H9 (cell line): ENCODE measurements around the gene CCDC192. TPM values are rescaled to one million over a fixed set of nuclear protein-coding genes. Genes with fewer than 3 reads are reported as not detected.

Experiments used
- DNase-seq: peaks from one replicate; pipeline ENCODE4 v3.0.0-alpha.2; 2017
- H2AFZ ChIP-seq: one replicate; pipeline ENCODE4 v1.6.1; 2013; ENCODE audit warnings: mild to moderate bottlenecking, low read length, control low read depth, moderate library complexity
- H2AK5ac ChIP-seq: 2 replicates; pipeline ENCODE4 v1.6.1; 2013; ENCODE audit warnings: low read length, control low read depth, mixed read lengths; ENCODE audit not compliant: insufficient read length
- H2BK120ac ChIP-seq: one replicate; pipeline ENCODE4 v1.6.1; 2013; ENCODE audit warnings: low read depth, mild to moderate bottlenecking, low read length, control low read depth, inconsistent platforms; ENCODE audit not compliant: poor library complexity, severe bottlenecking
- H2BK12ac ChIP-seq: 2 replicates; pipeline ENCODE4 v1.6.1; 2013; ENCODE audit warnings: low read length, control low read depth, mixed read lengths, low read depth; ENCODE audit not compliant: insufficient read length
- H2BK15ac ChIP-seq: 2 replicates; pipeline ENCODE4 v1.6.1; 2013; ENCODE audit warnings: low read depth, low read length, control low read depth
- H2BK20ac ChIP-seq: one replicate; pipeline ENCODE4 v1.6.1; 2013; ENCODE audit warnings: low read depth, mild to moderate bottlenecking, low read length, control low read depth, inconsistent platforms; ENCODE audit not compliant: poor library complexity, severe bottlenecking
- H2BK5ac ChIP-seq: 2 replicates; pipeline ENCODE4 v1.6.1; 2013; ENCODE audit warnings: low read length, control low read depth, mixed read lengths; ENCODE audit not compliant: insufficient read length
- H3K14ac ChIP-seq: 2 replicates; pipeline ENCODE4 v1.6.1; 2013; ENCODE audit warnings: low read length, control low read depth; ENCODE audit not compliant: insufficient read depth
- H3K18ac ChIP-seq: 2 replicates; pipeline ENCODE4 v1.6.1; 2013; ENCODE audit warnings: low read depth, mild to moderate bottlenecking, mixed read lengths, low read length, control low read depth; ENCODE audit not compliant: insufficient read length
- H3K23ac ChIP-seq: 2 replicates; pipeline ENCODE4 v1.6.1; 2013; ENCODE audit warnings: low read length, control low read depth, mixed read lengths, low read depth; ENCODE audit not compliant: insufficient read length
- H3K23me2 ChIP-seq: 2 replicates; pipeline ENCODE4 v1.6.1; 2013; ENCODE audit warnings: low read depth, mild to moderate bottlenecking, mixed read lengths, low read length, control low read depth; ENCODE audit not compliant: insufficient read length, poor library complexity, severe bottlenecking
- H3K27ac ChIP-seq: 2 replicates; pipeline ENCODE4 v1.5.1; 2013; ENCODE audit warnings: low read length, control low read depth, mixed read lengths, low read depth; ENCODE audit not compliant: insufficient read length
- H3K27me3 ChIP-seq: 2 replicates; pipeline ENCODE4 v1.6.1; 2013; ENCODE audit warnings: low read length, control low read depth, inconsistent platforms; ENCODE audit not compliant: insufficient read depth
- H3K4ac ChIP-seq: 2 replicates; pipeline ENCODE4 v1.6.1; 2013; ENCODE audit warnings: low read depth, mild to moderate bottlenecking, control low read depth, inconsistent platforms, low read length, moderate library complexity
- H3K4me1 ChIP-seq: 2 replicates; pipeline ENCODE4 v1.6.1; 2013; ENCODE audit warnings: low read length, control low read depth, inconsistent platforms; ENCODE audit not compliant: insufficient read depth
- H3K4me2 ChIP-seq: 2 replicates; pipeline ENCODE4 v1.6.1; 2013; ENCODE audit warnings: low read length, control low read depth, mixed read lengths; ENCODE audit not compliant: insufficient read length, insufficient read depth
- H3K56ac ChIP-seq: 2 replicates; pipeline ENCODE4 v1.6.1; 2013; ENCODE audit warnings: low read depth, mild to moderate bottlenecking, mixed read lengths, low read length, control low read depth; ENCODE audit not compliant: insufficient read length
- H3K79me1 ChIP-seq: 2 replicates; pipeline ENCODE4 v1.6.1; 2013; ENCODE audit warnings: low read depth, mild to moderate bottlenecking, moderate library complexity, low read length, control low read depth, inconsistent platforms; ENCODE audit not compliant: insufficient read depth, poor library complexity, severe bottlenecking
- H3K79me2 ChIP-seq: 2 replicates; pipeline ENCODE4 v1.6.1; 2013; ENCODE audit warnings: low read length, control low read depth, inconsistent platforms; ENCODE audit not compliant: insufficient read depth
- H3K9ac ChIP-seq: 2 replicates; pipeline ENCODE4 v1.6.1; 2013; ENCODE audit warnings: low read length, control low read depth, mixed read lengths; ENCODE audit not compliant: insufficient read length; ENCODE audit errors: extremely low read depth
- H3K9me3 ChIP-seq: one replicate; pipeline ENCODE4 v1.6.1; 2013; ENCODE audit warnings: low read depth, low read length, inconsistent platforms; ENCODE audit not compliant: control insufficient read depth
- H3T11ph ChIP-seq: one replicate; pipeline ENCODE4 v1.6.1; 2013; ENCODE audit warnings: mild to moderate bottlenecking, low read length, control low read depth, inconsistent platforms
- H4K20me1 ChIP-seq: one replicate; pipeline ENCODE4 v1.6.1; 2013; ENCODE audit not compliant: control insufficient read depth, insufficient read length, insufficient read depth
- H4K5ac ChIP-seq: 2 replicates; pipeline ENCODE4 v1.6.1; 2013; ENCODE audit warnings: low read depth, mild to moderate bottlenecking, mixed read lengths, low read length, control low read depth; ENCODE audit not compliant: insufficient read length
- H4K8ac ChIP-seq: replicated peaks from 2 replicates; pipeline ENCODE4 v1.6.1; 2013; ENCODE audit warnings: low read length, control low read depth, mixed read lengths, low read depth; ENCODE audit not compliant: insufficient read length
- H4K91ac ChIP-seq: 2 replicates; pipeline ENCODE4 v1.6.1; 2013; ENCODE audit warnings: low read depth, mild to moderate bottlenecking, moderate library complexity, mixed read lengths, low read length, control low read depth; ENCODE audit not compliant: insufficient read length
- H3K27ac Mint-ChIP-seq, 3 experiments: 2 replicates in 2 of 3; 3 replicates in 1 of 3; pipeline ENCODE4 v1.8.0; 2020 to 2021; ENCODE audit warnings: mixed read lengths in 3 of 3, mild to moderate bottlenecking in 1 of 3, moderate library complexity in 1 of 3
- H3K27me3 Mint-ChIP-seq: 2 replicates; pipeline ENCODE4 v1.8.0; 2021; ENCODE audit warnings: low read depth, mild to moderate bottlenecking, moderate library complexity, mixed read lengths
- H3K36me3 Mint-ChIP-seq, 3 experiments: 2 replicates in 2 of 3; 3 replicates in 1 of 3; pipeline ENCODE4 v1.8.0; 2020 to 2021; ENCODE audit warnings: low read depth in 3 of 3, mixed read lengths in 3 of 3; ENCODE audit not compliant: insufficient read depth in 1 of 3
- H3K4me1 Mint-ChIP-seq, 2 experiments: 2 replicates each; pipeline ENCODE4 v1.8.0; 2020; ENCODE audit warnings: mixed read lengths in 2 of 2
- H3K4me3 Mint-ChIP-seq, 2 experiments: 2 replicates in 1 of 2; 3 replicates in 1 of 2; pipeline ENCODE4 v1.8.0; 2020 to 2021; ENCODE audit warnings: mild to moderate bottlenecking in 2 of 2, mixed read lengths in 2 of 2, moderate library complexity in 1 of 2
- H3K9me3 Mint-ChIP-seq, 2 experiments: 2 replicates in 1 of 2; 3 replicates in 1 of 2; pipeline ENCODE4 v1.8.0; 2020; ENCODE audit warnings: mild to moderate bottlenecking in 2 of 2, mixed read lengths in 2 of 2, moderate library complexity in 1 of 2
- CTCF ChIP-seq: fragments of 200-600 bp; sonication (generic); conservative IDR thresholded peaks from 3 replicates; pipeline ENCODE4 v1.8.0; 2021; ENCODE audit warnings: antibody characterized with exemption, mild to moderate bottlenecking
- WGBS: extraction: QIAGEN DNeasy Blood & Tissue Kit; methylation state at CpG from one replicate; pipeline ENCODE4 v1.1.7; 2013; ENCODE audit warnings: missing lambda C conversion rate, low lambda C conversion rate, mixed read lengths; ENCODE audit not compliant: insufficient read length; ENCODE audit errors: extremely low coverage; 5-methylcytosine and 5-hydroxymethylcytosine counted together
- total RNA-seq: library from RNA; stranded (reverse); gene quantifications from 2 replicates; pipeline ENCODE4 v1.2.1, GENCODE V29; 2021

Gene CCDC192
- total RNA-seq, 1 experiment from 2014 or later: not detected

DNA sequence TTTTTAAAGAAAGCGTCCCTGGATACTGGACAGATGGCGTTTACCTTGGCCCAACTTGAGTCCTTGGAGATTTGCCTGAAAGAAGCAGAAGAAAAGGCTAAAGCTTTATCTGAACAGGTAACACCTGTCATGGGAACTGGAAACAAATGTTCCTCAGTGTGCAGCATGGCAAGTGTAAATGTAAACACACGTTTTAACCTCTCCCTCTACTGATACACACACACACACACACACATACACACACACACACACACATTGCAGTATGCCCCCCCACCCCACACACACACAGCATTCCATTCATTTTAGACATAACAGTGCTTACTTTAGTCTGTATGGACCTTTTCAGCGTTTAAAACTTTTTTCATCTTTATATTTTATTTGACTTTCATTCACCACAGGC is 51.1 kb downstream of the CCDC192 start:
- no peaks in the 10 kb centered on the region for H3K9me3 ChIP-seq
- Mint-ChIP-seq H3K9me3 (peaks cover 0 to 3% of the 10 kb centered on the region in 2 experiments; a peak in 2 of 5 replicates), H3K36me3 (no peaks in the 10 kb centered on the region; a peak in 1 of 7 replicates), H3K27me3 (peaks cover 3% of the 10 kb centered on the region; the same call in 1 of the 2 replicates), H3K4me3 (no peak overlapping the region), H3K27ac (no peak overlapping the region), H3K4me1 (peaks cover 9 to 20% of the 10 kb centered on the region in 2 experiments)
- no peaks in the 10 kb centered on the region for H3K79me2 ChIP-seq
- no peaks in the 10 kb centered on the region for H3K23me2 ChIP-seq
- no peak overlapping the region for H3K23ac ChIP-seq
- H3K27me3 ChIP-seq: no peaks in the 10 kb centered on the region
- H3K4ac ChIP-seq: no peak overlapping the region
- no peak overlapping the region for H3K27ac ChIP-seq
- no peak overlapping the region for H3K14ac ChIP-seq
- no peak overlapping the region for H3K18ac ChIP-seq
- H2BK15ac ChIP-seq: no peak overlapping the region
- DNase-seq: no peak
- H3K4me2 ChIP-seq: no peak overlapping the region
- no peak overlapping the region for H2BK20ac ChIP-seq
- no peak overlapping the region for H2BK12ac ChIP-seq
- H4K5ac ChIP-seq: no peak overlapping the region
- no peak overlapping the region for H3T11ph ChIP-seq
- no peak overlapping the region for H3K56ac ChIP-seq
- H4K20me1 ChIP-seq: no peaks in the 10 kb centered on the region
- H3K4me1 ChIP-seq: no peaks in the 10 kb centered on the region
- WGBS: no CpG with 5 or more reads among the region's 4 CpGs
- H3K9ac ChIP-seq: no peak overlapping the region
- H3K79me1 ChIP-seq: no peaks in the 10 kb centered on the region
- H4K8ac ChIP-seq: no peak overlapping the region
- no peak for TF ChIP-seq CTCF
- no peak overlapping the region for H2AK5ac ChIP-seq
- no peak overlapping the region for H2BK120ac ChIP-seq
- no peak overlapping the region for H2AFZ ChIP-seq
- no peak overlapping the region for H2BK5ac ChIP-seq
- H4K91ac ChIP-seq: no peak overlapping the region
